NCI-H2227 (cell line): Measurements from ENCODE around the gene PRAMEF33.
"Not testable (repeated sequence)": the region's sequence is repeated elsewhere in the genome, so short reads cannot be mapped to it uniquely, and the experiment has no call there.

Experiments used
- DNase-seq: peaks from one replicate; lab custom pipeline; 2025; ENCODE audit not compliant: unreplicated experiment; lab: John Stamatoyannopoulos, UW

PRAMEF33 gene, protein sequence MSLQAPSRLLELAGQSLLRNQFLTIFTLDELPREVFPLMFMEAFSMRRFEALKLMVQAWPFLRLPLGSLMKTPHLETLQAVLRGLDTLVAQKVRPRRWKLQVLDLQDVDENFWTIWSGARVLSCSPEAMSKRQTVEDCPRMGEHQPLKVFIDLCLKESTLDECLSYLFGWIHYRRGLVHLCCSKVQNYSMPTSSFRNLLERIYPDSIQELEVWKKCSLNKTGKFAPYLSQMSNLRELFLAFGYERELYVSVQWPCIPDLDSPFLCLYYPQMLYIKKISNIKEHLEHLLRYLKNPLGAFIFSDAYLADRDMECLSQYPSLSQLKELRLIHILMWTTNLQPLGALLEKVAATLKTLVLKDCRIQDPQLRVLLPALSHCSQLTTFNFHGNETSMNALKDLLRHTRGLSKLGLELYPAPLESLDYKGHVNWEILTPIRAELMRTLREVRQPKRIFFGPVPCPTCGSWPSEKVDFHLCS

DNA sequence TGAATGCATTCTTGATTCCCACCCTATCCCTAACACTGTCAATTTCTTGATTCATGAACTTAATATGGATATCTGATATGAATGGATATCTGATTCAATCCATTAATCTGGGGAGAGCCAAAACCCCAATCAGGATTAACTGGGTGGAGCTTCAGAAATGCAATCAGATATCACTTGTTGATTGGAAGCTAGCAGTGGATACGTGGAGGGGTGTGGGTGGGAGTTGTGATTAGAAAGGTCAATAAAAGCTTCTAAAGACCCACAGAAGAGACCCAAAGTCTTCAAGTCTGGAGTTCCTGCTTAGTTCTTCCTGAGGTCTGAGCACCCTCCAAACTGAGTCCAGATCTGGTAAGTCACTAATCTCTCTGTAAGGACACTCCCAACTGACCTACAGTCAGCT, at the start of gene PRAMEF33:
Gene PRAMEF33, plus strand, starts transcription at position 301 of the 400 bp plus-strand sequence. CDS start 2,416 bp downstream, outside the sequence.
- DNase-seq: not testable (repeated sequence)

DNA sequence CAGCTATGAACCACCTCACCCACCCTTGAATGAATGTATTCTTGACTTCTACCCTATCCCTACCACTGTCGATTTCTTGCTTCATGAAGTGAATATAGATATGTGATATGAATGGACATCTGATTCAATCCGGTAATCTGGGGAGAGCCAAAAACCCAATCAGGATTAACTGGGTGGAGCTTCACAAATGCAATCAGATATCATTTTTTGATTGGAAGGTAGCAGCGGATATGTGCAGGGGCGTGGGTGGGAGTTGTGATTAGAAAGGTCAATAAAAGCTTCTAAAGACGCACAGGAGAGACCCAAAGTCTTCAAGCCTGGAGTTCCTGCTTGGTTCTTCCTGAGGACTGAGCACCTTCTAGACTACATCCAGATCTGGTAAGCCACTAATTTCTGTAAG, 49.4 kb upstream of the PRAMEF33 start, which contains the start of gene PRAMEF5:
Gene PRAMEF5, plus strand, starts transcription at position 301 of the 400 bp plus-strand sequence. CDS start 5,071 bp downstream, outside the sequence.
- not testable (repeated sequence) for DNase-seq

DNA sequence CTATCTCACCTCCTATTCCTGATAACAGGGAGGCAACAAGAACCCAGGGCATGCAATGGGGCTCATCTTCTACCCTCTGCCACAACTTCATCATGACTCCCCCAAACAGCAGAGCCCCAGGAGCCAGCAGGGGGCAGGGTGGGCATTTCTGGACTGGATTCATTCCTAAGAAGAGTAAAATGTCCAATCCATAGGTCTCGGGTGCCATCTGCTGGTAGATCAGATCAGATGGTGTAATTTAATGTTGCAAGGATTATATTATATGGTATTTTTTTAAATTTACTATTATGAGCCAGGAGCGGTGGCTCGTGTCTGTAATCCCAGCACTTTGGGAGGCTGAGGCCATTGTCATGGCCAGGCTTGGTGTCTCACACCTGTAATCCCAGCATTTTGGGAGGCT, 38.2 kb upstream of the PRAMEF33 start:
- DNase-seq: not testable (repeated sequence)

DNA sequence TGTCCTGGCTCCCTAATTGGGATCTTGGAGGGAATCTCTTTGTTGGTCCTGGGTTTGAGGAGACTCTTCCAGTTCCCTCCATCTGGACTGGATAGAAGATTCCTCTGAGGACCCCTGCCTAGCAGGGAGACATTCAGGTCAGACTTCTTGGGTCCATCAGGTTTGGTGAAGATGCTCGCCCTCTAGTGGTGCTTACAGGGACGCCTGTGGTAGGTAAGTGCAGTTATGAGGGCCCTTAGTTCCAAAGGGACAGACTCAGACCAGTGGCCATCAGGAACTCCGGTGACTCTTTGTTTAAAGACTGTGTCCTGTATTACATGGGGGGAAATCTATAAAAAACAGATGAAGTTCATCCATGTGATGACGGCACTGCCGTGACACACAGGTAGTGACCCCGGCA, 26.3 kb upstream of the PRAMEF33 start:
- DNase-seq: not testable (repeated sequence)

DNA sequence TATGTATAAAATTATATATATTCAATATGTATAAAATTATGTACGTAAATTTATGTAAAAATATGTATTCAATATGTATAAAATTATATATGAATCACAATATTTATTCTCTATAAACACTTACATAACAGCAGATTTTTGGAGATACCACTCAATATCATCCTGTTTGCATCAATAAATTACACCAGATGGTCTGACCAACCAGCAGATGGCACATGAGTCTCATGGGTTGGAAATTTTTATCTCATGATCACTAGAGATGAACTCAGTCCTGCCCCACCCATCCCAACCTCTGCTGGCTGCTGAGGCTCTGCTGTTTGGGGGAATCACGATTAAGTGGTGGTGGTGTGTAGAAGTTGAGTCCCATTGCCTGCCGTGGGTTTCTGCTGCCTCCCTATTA, 23.7 kb upstream of the PRAMEF33 start:
- not testable (repeated sequence) for DNase-seq

DNA sequence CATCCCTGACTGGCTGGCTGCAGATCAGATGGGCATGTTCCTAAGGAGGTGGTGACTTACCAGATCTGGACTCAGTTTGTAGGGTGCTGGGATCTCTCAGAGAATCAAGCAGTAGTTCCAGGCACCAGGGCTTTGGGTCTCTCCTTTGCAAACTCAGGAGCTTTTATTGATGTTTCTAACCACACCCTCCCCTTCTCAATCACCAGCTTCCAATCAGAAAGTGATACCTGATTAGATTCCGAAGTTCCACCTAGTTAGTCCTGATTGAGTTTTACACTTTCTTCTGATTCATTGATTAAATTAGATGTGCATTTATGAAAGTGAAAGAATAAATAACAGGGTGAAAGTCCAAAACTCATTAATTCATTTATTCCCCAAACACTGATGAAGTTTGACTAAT, 18.3 kb upstream of the PRAMEF33 start, which contains the start of gene PRAMEF8:
Gene PRAMEF8, minus strand, starts transcription at position 101 of the 400 bp plus-strand sequence. CDS start 1,046 bp downstream, outside the sequence.
- DNase-seq: not testable (repeated sequence)

DNA sequence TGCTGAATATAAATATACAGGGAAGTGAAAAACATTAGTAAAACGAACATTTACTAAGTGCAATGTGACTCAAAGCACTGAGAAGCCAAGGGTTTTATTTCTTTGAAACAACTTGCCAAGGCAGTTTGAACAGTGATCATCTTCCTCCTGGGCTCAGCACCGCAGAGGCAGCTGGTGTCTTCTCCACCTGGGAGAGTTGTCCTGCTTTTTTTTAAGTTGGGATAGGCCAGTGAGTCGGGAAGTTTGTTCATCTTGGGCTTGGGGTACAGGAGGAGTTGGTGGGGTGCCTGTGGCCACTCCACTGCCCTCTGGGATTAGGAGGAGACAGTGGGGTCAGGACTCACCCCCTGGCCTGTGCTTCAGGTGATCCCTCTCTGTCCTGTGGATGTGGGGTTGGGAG, 14.3 kb upstream of the PRAMEF33 start:
- DNase-seq: not testable (repeated sequence)

DNA sequence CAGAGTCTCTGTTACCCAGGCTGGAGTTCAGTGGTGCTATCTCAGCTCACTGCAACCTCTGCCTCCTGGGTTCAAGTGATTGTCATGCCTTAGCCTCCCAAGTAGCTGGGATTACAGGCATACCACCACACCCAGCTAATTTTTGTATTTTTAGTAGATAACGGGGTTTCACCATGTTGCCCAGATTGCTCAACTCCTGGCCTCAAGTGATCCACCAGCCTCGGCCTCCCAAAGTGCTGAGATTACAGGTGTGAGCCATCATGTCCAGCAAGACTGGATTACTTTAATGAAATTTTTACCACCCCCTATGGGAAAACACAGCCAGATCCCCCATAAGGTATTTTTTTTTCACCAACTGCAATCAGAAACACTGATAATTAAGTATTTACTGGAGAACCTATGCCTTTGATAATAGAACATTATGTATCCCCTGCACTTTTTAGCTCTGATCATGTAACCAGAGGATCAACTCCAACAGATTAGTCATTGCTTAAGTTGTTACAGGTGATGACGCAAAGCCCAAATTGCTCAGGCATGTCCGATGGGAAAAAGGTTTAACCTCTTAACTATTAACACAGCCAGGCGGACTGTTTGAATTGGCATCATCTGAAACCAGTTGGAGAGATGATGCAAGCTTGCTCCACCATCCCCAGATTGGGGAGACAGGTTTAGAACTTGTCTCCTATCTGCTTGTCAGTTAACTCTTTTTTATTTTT, 6.0 kb upstream of the PRAMEF33 start:
- DNase-seq: not testable (repeated sequence)

DNA sequence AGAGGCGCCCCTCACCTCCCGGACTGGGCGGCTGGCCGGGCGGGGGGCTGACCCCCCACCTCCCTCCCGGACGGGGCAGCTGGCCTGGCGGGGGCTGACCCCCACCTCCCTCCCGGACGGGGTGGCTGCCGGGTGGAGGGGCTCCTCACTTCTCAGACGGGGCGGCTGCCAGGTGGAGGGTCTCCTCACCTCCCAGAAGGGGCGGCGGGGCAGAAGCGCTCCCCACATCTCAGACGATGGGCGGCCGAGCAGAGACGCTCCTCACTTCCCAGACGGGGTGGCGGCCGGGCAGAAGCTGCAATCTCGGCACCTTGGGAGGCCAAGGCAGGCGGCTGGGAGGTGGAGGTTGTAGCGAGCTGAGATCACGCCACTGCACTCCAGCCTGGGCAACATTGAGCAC, 4.6 kb upstream of the PRAMEF33 start:
- not testable (repeated sequence) for DNase-seq

DNA sequence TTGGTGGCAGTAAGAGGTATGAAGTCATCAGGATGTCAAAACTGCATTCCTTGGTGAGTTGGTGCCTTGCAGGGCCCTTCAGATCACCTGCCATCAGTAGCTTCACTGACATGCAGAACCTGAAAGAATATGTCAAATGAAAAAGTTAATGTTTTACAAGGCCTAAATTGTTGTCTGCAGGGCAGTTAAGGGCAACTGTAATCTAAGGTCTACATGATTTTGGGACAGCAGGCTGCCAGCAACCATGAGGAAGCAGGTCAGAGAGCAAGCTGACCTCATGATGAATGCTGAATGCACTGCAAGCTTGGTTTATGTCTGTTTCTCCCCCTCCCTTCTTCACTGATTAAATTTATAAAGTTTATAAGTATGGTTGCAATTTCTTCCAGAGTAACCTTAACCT, 1.1 kb upstream of the PRAMEF33 start:
- not testable (repeated sequence) for DNase-seq

DNA sequence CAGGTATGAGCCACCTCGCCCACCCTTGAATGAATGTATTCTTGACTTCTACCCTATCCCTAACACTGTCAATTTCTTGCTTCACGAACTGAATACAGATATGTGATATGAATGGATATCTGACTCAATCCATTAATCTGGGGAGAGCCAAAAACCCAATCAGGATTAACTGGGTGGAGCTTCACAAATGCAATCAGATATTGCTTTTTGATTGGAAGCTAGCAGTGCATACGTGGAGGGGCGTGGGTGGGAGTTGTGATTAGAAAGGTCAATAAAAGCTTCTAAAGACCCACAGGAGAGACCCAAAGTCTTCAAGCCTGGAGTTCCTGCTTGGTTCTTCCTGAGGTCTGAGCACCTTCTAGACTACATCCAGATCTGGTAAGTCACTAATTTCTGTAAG, 11.9 kb downstream of the PRAMEF33 start, which contains the start of gene PRAMEF15:
Gene PRAMEF15, plus strand, starts transcription at position 301 of the 400 bp plus-strand sequence. CDS start 2,827 bp downstream, outside the sequence.
- DNase-seq: not testable (repeated sequence)

DNA sequence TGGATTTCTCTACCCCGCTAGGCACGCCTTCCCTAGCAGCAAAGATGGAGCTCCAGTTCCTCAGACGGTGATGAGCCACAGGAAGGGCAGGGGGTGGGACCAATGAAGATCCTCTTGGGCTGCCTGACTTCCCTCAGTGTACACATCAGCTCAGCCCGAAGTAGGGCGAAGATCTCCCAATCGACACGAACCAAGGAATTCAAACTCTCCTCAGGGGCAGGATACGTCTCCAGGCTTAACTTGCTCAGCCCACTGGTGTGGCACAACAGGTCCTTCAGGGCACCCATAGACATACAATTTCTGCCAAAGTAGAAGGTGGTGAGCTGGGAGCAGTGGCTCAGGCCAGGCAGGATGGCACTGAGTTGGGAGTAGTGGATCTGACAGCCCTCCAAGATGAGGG, 39.2 kb downstream of the PRAMEF33 start:
- not testable (repeated sequence) for DNase-seq

DNA sequence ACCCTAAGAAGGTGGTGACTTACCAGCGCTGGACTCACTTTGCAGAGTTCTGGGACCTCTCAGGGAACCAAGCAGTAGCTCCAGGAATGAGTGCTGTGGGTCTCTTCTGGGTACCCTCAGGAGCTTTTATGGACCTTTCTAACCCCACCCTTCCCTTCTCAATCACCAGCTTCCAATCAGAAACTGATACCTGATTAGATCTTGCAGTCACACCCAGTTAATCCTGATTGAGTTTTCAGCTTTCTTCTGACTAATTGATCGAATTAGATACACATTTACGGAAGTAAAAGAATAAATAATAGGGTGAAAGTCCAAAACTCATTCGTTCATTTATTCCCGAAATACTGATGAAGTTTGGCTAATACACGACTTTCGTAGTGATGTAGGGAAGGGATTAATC, 43.7 kb downstream of the PRAMEF33 start, which contains the start of gene PRAMEF14:
Gene PRAMEF14, minus strand, starts transcription at position 101 of the 400 bp plus-strand sequence. CDS start 1,820 bp downstream, outside the sequence.
- not testable (repeated sequence) for DNase-seq

DNA sequence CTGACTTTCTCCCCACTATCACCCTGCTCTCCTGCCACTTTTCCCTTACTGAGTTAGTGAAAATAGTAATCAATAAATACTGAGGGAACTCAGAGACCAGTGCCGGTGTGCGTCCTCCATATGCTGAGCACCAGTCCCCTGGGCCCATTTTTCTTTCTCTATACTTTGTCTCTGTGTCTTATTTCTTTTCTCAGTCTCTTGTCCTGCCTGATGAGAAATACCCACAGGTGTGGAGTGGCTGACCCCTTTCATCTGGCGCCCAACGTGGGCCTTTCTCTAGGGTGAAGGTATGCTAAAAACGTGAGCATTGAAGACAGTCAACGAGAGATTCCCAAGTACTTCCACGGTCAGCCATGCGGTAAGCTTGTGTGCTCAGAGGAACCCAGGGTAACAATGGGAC, 50.1 kb downstream of the PRAMEF33 start:
- not testable (repeated sequence) for DNase-seq

DNA sequence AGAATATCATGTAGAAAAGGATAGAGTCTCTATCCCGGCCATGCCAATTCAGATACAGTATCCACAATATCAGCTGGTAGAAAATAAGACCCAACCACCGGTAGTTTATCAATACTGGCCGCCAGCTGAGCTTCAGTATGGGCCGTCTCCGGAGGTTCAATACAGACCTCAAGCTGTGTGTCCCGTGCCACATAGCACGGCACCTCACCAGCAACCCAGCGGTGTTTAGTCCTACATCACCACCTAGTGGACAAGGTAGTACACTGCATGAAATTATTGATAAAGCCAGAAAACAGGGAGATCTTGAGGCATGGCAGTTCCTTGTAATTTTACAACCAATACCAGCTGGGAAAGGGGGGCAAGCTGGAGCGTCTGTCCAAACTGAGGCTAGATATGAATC, 51.1 kb downstream of the PRAMEF33 start:
- DNase-seq: not testable (repeated sequence)

DNA sequence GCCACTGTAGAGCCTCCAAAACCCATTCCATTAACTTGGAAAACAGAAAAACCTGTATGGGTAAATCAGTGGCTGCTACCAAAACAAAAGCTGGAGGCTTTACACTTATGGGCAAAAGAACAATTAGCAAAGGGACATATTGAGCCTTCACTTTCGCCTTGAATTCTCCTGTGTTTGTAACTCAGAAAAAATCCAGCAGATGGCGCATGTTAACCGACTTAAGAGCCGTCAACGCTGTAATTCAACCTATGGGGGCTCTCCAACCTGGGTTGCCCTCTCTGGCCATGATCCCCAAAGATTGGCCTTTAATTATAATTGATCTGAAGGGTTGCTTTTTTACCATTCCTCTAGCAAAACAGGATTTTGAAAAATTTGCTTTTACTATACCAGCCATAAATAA, 53.4 kb downstream of the PRAMEF33 start:
- DNase-seq: peak; percentile 57
